Sigmoid colon (tissue), 4 donors: ENCODE measurements around the gene TBX20.
"Not testable (repeated sequence)": the region's sequence is repeated elsewhere in the genome, so short reads cannot be mapped to it uniquely, and the experiment has no call there.

Source experiments
- CTCF ChIP-seq, 4 experiments: fragments of 450-650 bp in 3 of 4; fragments of 200-600 bp in 1 of 4; IDR thresholded peaks; one replicate each; pipeline ENCODE4 v1.5.1; 2016 to 2019; ENCODE audit warnings: antibody characterized with exemption in 4 of 4, mild to moderate bottlenecking in 3 of 4, moderate library complexity in 2 of 4
- POLR2A ChIP-seq, 2 donors: fragments of 450-650 bp; IDR thresholded peaks; one replicate each; pipeline ENCODE4 v1.6.1; 2016; ENCODE audit warnings: antibody characterized with exemption in 2 of 2, mild to moderate bottlenecking in 2 of 2, moderate library complexity in 2 of 2
- POLR2AphosphoS5 ChIP-seq, 4 donors: sonication (generic); formaldehyde crosslinking; IDR thresholded peaks; one replicate each; pipeline ENCODE4 v1.6.1; 2017; ENCODE audit warnings: antibody characterized with exemption in 4 of 4

GRCh38 chr7:35238456-35238855, 15.4 kb downstream of the TBX20 start:
- not testable (repeated sequence) for TF ChIP-seq CTCF, POLR2A, POLR2AphosphoS5 (IDR thresholded peaks at IDR 0.05)
